Nephron progenitor cell (in vitro differentiated cells): ENCODE data around the gene CD69.
A peak's percentile ranks its signal among the peaks of the same experiment; 100 is the strongest.

Source experiments
- DNase-seq: peaks from one replicate; pipeline ENCODE4 v3.0.0; 2021
- H3K27ac Mint-ChIP-seq: 2 replicates; pipeline ENCODE4 v1.8.0; 2021; ENCODE audit warnings: mild to moderate bottlenecking, moderate library complexity, mixed read lengths
- H3K27me3 Mint-ChIP-seq: 2 replicates; pipeline ENCODE4 v1.8.0; 2021; ENCODE audit warnings: mild to moderate bottlenecking, low read depth, mixed read lengths; ENCODE audit not compliant: poor library complexity
- H3K36me3 Mint-ChIP-seq: 2 replicates; pipeline ENCODE4 v1.8.0; 2021; ENCODE audit warnings: low read depth, mixed read lengths
- H3K4me1 Mint-ChIP-seq: 2 replicates; pipeline ENCODE4 v1.8.0; 2021; ENCODE audit warnings: mixed read lengths
- H3K4me3 Mint-ChIP-seq: 2 replicates; pipeline ENCODE4 v1.8.0; 2021; ENCODE audit warnings: mild to moderate bottlenecking, moderate library complexity, mixed read lengths
- H3K9me3 Mint-ChIP-seq: 2 replicates; pipeline ENCODE4 v1.8.0; 2021; ENCODE audit warnings: mild to moderate bottlenecking, moderate library complexity, mixed read lengths
- TF ChIP-seq, protein P1 (sequence below): fragments of 200-600 bp; sonication (generic); IDR thresholded peaks from 2 replicates; pipeline ENCODE4 v1.5.0; 2021; ENCODE audit warnings: antibody characterized with exemption

The CD69 gene

GRCh38 chr12:9750276-9751203 is 10.2 kb downstream of the CD69 start:
- Mint-ChIP-seq H3K27ac (no peak overlapping the region), H3K9me3 (no peaks in the 10 kb centered on the region), H3K36me3 (no peaks in the 10 kb centered on the region), H3K27me3 (peaks cover 4% of the 10 kb centered on the region), H3K4me3 (peak overlapping the region; percentile 41), H3K4me1 (no peaks in the 10 kb centered on the region)
- DNase-seq: peak; percentile 48
- TF ChIP-seq, protein P1, sequence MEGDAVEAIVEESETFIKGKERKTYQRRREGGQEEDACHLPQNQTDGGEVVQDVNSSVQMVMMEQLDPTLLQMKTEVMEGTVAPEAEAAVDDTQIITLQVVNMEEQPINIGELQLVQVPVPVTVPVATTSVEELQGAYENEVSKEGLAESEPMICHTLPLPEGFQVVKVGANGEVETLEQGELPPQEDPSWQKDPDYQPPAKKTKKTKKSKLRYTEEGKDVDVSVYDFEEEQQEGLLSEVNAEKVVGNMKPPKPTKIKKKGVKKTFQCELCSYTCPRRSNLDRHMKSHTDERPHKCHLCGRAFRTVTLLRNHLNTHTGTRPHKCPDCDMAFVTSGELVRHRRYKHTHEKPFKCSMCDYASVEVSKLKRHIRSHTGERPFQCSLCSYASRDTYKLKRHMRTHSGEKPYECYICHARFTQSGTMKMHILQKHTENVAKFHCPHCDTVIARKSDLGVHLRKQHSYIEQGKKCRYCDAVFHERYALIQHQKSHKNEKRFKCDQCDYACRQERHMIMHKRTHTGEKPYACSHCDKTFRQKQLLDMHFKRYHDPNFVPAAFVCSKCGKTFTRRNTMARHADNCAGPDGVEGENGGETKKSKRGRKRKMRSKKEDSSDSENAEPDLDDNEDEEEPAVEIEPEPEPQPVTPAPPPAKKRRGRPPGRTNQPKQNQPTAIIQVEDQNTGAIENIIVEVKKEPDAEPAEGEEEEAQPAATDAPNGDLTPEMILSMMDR: peak; percentile 94

DNA sequence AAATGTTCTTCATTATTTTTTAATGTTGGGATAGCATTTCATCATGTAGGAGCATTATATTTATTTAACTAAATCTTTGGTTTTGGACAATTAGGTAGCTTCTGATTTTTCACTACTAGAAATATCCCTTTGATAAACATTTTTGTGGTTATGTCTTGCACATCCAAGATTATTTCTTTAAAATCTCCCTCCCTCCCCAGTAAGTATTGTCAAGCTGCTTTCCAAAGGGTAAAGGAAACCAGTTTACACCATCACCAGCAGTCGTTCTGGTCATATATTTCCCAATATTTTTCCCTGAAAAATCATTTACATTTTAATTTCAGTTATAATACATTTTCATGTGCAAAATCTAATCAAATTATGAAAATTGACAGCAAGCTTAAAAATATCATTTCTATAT is 11.1 kb downstream of the CD69 start:
- H3K27ac Mint-ChIP-seq: no peak overlapping the region
- H3K36me3 Mint-ChIP-seq: no peaks in the 10 kb centered on the region
- H3K9me3 Mint-ChIP-seq: no peaks in the 10 kb centered on the region
- no peak overlapping the region for H3K4me3 Mint-ChIP-seq
- TF ChIP-seq, protein P1: no peak
- peaks cover 4% of the 10 kb centered on the region for H3K27me3 Mint-ChIP-seq
- DNase-seq: no peak
- H3K4me1 Mint-ChIP-seq: peaks cover 8% of the 10 kb centered on the region

GRCh38 chr12:9745199-9745598 is 15.5 kb downstream of the CD69 start:
- peak; percentile 24 for DNase-seq
- TF ChIP-seq, protein P1: no peak
- H3K9me3 Mint-ChIP-seq: peaks cover 2% of the 10 kb centered on the region
- H3K27ac Mint-ChIP-seq: peak overlapping the region; percentile 22
- H3K27me3 Mint-ChIP-seq: peaks cover under 1% of the 10 kb centered on the region
- no peak overlapping the region for H3K4me3 Mint-ChIP-seq
- H3K36me3 Mint-ChIP-seq: no peaks in the 10 kb centered on the region
- peaks cover 27% of the 10 kb centered on the region for H3K4me1 Mint-ChIP-seq

DNA sequence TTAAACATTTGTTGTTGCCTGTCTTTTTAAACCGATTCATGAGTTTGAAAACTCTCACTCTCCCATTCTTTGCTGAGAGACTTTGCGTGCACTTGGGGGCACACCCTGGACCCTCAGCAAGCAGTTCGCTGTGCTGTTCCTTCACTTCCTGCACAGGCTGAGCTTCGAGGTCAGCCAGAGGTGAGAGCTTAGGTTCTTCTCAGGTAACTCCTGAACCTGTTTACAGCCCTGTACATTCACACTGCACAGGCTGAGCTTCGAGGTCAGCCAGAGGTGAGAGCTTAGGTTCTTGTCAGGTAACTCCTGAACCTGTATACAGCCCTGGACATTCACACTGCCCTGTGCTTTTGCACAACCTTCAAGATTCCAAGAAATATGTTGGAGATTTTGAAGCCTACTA is 18.0 kb downstream of the CD69 start:
- no peak for DNase-seq
- H3K4me3 Mint-ChIP-seq: no peak overlapping the region
- TF ChIP-seq, protein P1: no peak

GRCh38 chr12:9741726-9742125 is 19.0 kb downstream of the CD69 start:
- TF ChIP-seq, protein P1: no peak
- Mint-ChIP-seq H3K27me3 (peaks cover 3% of the 10 kb centered on the region), H3K9me3 (peaks cover 15% of the 10 kb centered on the region), H3K27ac (no peak overlapping the region), H3K36me3 (peaks cover 5% of the 10 kb centered on the region), H3K4me1 (peaks cover 34% of the 10 kb centered on the region), H3K4me3 (no peak overlapping the region)
- DNase-seq: no peak

More for the DNA sequence above, 18.0 kb downstream of the CD69 start:
- peaks cover 3% of the 10 kb centered on the region for H3K27me3 Mint-ChIP-seq
- H3K27ac Mint-ChIP-seq: peak overlapping the region; percentile 18
- H3K36me3 Mint-ChIP-seq: peaks cover 5% of the 10 kb centered on the region
- peaks cover 34% of the 10 kb centered on the region for H3K4me1 Mint-ChIP-seq
- peaks cover 15% of the 10 kb centered on the region for H3K9me3 Mint-ChIP-seq
